NCI-H2196 (cell line): ENCODE data around the gene UNK.

ENCODE experiments used
- DNase-seq: peaks from one replicate; lab custom pipeline; 2025; ENCODE audit not compliant: unreplicated experiment; lab: John Stamatoyannopoulos, UW

The UNK gene

GRCh38 chr17:75818326-75818885 is 33.8 kb downstream of the UNK start:
- no peak for DNase-seq

GRCh38 chr17:75819116-75819515 is 34.5 kb downstream of the UNK start:
- DNase-seq = no peak

GRCh38 chr17:75819678-75820077 is 35.1 kb downstream of the UNK start:
- DNase-seq = no peak

GRCh38 chr17:75820094-75821080 is 35.8 kb downstream of the UNK start:
- no peak for DNase-seq

- no peak for DNase-seq
Observed at GRCh38 chr17:75821552-75821951, 36.9 kb downstream of the UNK start.

- DNase-seq = peak; percentile 88
Observed at GRCh38 chr17:75822119-75822799, 37.7 kb downstream of the UNK start.

GRCh38 chr17:75822800-75823166 is 38.2 kb downstream of the UNK start:
- no peak for DNase-seq

- DNase-seq = no peak
Observed at GRCh38 chr17:75823257-75824041, 38.8 kb downstream of the UNK start.

- no peak for DNase-seq
Observed at GRCh38 chr17:75824050-75824552, 39.5 kb downstream of the UNK start.

- DNase-seq = no peak
Observed at GRCh38 chr17:75824666-75825065, 40.1 kb downstream of the UNK start.

GRCh38 chr17:75825149-75825552 is 40.5 kb downstream of the UNK start:
- no peak for DNase-seq

- DNase-seq = no peak
Observed at GRCh38 chr17:75825748-75826370, 41.3 kb downstream of the UNK start.

- no peak for DNase-seq
Observed at GRCh38 chr17:75826561-75827307, 42.1 kb downstream of the UNK start.

- DNase-seq = peak; percentile 57
Observed at GRCh38 chr17:75827308-75828075, 42.9 kb downstream of the UNK start.

GRCh38 chr17:75828076-75828400 is 43.4 kb downstream of the UNK start:
- no peak for DNase-seq

- no peak for DNase-seq
Observed at GRCh38 chr17:75828741-75829140, 44.1 kb downstream of the UNK start.

- DNase-seq = no peak
Observed at GRCh38 chr17:75829747-75830146, 45.1 kb downstream of the UNK start.

GRCh38 chr17:75830164-75831031 is 45.8 kb downstream of the UNK start:
- DNase-seq = no peak
